ENCODE measurements around the gene WASF1. TPM values are rescaled to one million over a fixed set of nuclear protein-coding genes. Genes with fewer than 3 reads are reported as not detected.

Gene WASF1
- polyA plus RNA-seq, 1 experiment: 19.5 TPM

DNA sequence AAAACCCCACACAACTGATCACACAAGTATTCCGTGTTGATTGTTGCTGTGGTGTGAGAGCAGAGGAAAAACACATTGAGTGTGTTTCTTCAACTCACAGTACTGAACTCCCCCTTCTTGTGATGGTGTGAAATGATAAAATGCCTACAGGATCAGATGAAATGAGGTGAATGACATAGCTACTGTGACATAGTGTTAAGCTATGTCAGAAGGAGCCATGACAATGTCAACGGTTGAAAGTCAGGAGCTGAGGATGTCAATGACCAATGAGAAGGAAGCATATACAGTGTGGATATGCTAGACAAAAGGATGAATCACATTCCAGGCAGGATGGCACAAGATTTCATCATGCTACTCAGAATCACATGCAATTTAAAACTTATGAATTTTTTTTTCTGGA is 38.8 kb downstream of the WASF1 start:
- CTCF ChIA-PET: interaction anchor here (1.0 kb wide), 1 partner anchor 9 kb away, joined by 3 read pairs; no protein-coding TSS in a partner anchor
- POLR2A ChIA-PET: no interaction called here
- TF ChIP-seq, protein P1, sequence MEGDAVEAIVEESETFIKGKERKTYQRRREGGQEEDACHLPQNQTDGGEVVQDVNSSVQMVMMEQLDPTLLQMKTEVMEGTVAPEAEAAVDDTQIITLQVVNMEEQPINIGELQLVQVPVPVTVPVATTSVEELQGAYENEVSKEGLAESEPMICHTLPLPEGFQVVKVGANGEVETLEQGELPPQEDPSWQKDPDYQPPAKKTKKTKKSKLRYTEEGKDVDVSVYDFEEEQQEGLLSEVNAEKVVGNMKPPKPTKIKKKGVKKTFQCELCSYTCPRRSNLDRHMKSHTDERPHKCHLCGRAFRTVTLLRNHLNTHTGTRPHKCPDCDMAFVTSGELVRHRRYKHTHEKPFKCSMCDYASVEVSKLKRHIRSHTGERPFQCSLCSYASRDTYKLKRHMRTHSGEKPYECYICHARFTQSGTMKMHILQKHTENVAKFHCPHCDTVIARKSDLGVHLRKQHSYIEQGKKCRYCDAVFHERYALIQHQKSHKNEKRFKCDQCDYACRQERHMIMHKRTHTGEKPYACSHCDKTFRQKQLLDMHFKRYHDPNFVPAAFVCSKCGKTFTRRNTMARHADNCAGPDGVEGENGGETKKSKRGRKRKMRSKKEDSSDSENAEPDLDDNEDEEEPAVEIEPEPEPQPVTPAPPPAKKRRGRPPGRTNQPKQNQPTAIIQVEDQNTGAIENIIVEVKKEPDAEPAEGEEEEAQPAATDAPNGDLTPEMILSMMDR (IDR thresholded peaks at IDR 0.05; ENCODE audit: insufficient read depth, low read depth, low read length): no peak
- peak; percentile 5 for DNase-seq (ENCODE audit: low read depth)
- Histone ChIP-seq H3K27me3 (ENCODE audit: control insufficient read depth, insufficient read depth, low read length) (no peaks in the 10 kb centered on the region), H3K4me3 (ENCODE audit: low read depth, low read length) (no peak overlapping the region), H3K36me3 (ENCODE audit: control insufficient read depth, insufficient read depth, low read length) (peaks cover 2% of the 10 kb centered on the region; the same call in 1 of the 2 replicates)

DNA sequence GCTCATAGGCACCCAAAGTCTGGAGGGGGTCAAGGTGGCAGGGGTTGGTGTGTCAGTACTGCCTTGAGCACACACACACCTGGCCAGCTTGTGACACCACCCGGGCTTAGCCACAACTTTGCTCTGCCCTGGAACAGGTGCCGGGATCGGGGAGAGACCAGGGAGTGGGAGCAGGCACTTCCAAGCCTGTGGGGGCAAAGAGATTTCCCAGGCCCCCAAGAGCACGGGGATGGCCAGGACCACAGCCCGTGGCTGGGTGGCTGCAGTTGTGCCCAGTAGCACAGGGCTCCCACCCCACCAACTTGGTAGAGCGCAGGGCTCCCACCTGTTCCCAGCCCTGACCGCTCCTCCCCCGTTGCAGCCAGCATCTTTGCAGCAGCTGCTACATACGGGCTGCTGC is 40.4 kb downstream of the WASF1 start:
- CTCF ChIA-PET: no interaction called here
- no peaks in the 10 kb centered on the region for H3K27me3 ChIP-seq (ENCODE audit: control insufficient read depth, insufficient read depth, low read length)
- H3K36me3 ChIP-seq (ENCODE audit: control insufficient read depth, insufficient read depth, low read length): peaks cover 2% of the 10 kb centered on the region; the same call in 1 of the 2 replicates
- no peak for DNase-seq (ENCODE audit: low read depth)
- no peak overlapping the region for H3K4me3 ChIP-seq (ENCODE audit: low read depth, low read length)
- TF ChIP-seq, protein P1 (IDR thresholded peaks at IDR 0.05; ENCODE audit: insufficient read depth, low read depth, low read length): no peak
- POLR2A ChIA-PET: no interaction called here

GRCh38 chr6:110137924-110138887 is 41.3 kb downstream of the WASF1 start:
- CTCF ChIA-PET: interaction anchor here (1.8 kb wide), 1 partner anchor 40 kb away, joined by 5 read pairs; no protein-coding TSS in a partner anchor
- POLR2A ChIA-PET: interaction anchor here (0.5 kb wide), 1 partner anchor 30 kb away, joined by 3 read pairs; no protein-coding TSS in a partner anchor
- H3K4me3 ChIP-seq (ENCODE audit: low read depth, low read length): no peak overlapping the region
- TF ChIP-seq, protein P1 (IDR thresholded peaks at IDR 0.05; ENCODE audit: insufficient read depth, low read depth, low read length): no peak
- H3K36me3 ChIP-seq (ENCODE audit: control insufficient read depth, insufficient read depth, low read length): peaks cover 2% of the 10 kb centered on the region; the same call in 1 of the 2 replicates
- no peaks in the 10 kb centered on the region for H3K27me3 ChIP-seq (ENCODE audit: control insufficient read depth, insufficient read depth, low read length)
- DNase-seq (ENCODE audit: low read depth): no peak

DNA sequence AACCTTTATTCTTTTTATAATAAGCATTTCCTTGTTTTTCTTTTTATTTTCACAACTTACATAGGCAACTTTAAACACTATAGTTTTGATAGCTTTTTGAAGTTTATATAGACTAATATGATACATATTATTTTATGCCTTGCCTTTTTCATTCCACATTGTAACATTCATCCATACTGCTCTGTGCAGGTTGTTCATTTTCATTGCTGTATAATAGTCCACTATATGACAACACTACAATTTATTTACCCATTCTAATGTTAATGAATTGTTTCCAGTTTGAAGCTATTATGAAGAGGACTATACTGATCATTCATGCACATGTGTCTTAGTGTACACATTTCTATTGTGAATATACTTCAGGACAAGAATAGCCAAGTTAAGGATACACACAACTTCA is 49.1 kb downstream of the WASF1 start:
- Histone ChIP-seq H3K4me3 (ENCODE audit: low read depth, low read length) (no peak overlapping the region), H3K27me3 (ENCODE audit: control insufficient read depth, insufficient read depth, low read length) (no peaks in the 10 kb centered on the region), H3K36me3 (ENCODE audit: control insufficient read depth, insufficient read depth, low read length) (no peaks in the 10 kb centered on the region)
- ChIA-PET POLR2A (no interaction called here), CTCF (interaction anchor here (1.1 to 1.2 kb wide), 2 partner anchors 15 to 18 kb away, joined by 3 read pairs; no protein-coding TSS in a partner anchor)
- TF ChIP-seq, protein P1 (IDR thresholded peaks at IDR 0.05; ENCODE audit: insufficient read depth, low read depth, low read length): no peak
- DNase-seq (ENCODE audit: low read depth): no peak

DNA sequence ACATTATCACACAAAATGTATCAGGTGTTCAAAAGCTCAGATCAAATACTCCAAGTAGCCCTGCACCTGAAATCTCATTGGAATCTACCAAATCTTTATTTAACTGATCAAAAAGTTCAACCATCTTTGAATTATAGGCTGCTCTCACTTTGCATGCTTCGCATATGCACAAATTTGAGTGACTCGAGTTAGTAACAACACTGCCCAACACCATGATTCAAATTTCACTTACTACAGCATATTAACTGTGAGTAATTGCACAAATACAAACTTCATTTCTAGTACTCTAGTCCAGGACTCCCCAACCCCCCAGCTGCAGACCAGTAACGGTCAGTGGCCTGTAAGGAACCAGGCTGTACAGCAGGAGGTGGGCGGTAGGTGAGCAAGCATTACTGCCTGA is 51.1 kb downstream of the WASF1 start:
- ChIA-PET POLR2A (no interaction called here), CTCF (interaction anchor here (1.4 kb wide), 1 partner anchor 14 kb away, joined by 3 read pairs; no protein-coding TSS in a partner anchor)
- Histone ChIP-seq H3K4me3 (ENCODE audit: low read depth, low read length) (no peak overlapping the region), H3K27me3 (ENCODE audit: control insufficient read depth, insufficient read depth, low read length) (no peaks in the 10 kb centered on the region), H3K36me3 (ENCODE audit: control insufficient read depth, insufficient read depth, low read length) (0 out of 2 replicates have a peak, but pooled peaks cover 1% of the 10 kb centered on the region)
- no peak for DNase-seq (ENCODE audit: low read depth)
- TF ChIP-seq, protein P1 (IDR thresholded peaks at IDR 0.05; ENCODE audit: insufficient read depth, low read depth, low read length): no peak
